ENCODE data around the gene PRM3. TPM values are rescaled to one million over a fixed set of nuclear protein-coding genes. Genes with fewer than 3 reads are reported as not detected.

PRM3 gene
- total RNA-seq, 1 donor = not detected

- no peaks in the 10 kb centered on the region for H3K36me3 ChIP-seq (ENCODE audit: insufficient read depth, low read length)
- no peak overlapping the region for H3K4me3 ChIP-seq (ENCODE audit: insufficient read depth, low read length)
- H3K27me3 ChIP-seq (ENCODE audit: insufficient read depth, low read length) = peaks cover 14% of the 10 kb centered on the region
- peak; percentile 55 for DNase-seq (ENCODE audit: insufficient read length, low spot score, missing footprints)
- H3K9me3 ChIP-seq (ENCODE audit: low read depth, low read length) = no peaks in the 10 kb centered on the region
- no peak for TF ChIP-seq CTCF (IDR thresholded peaks at IDR 0.05; ENCODE audit: extremely low read depth, low read depth, low read length)
- no peaks in the 10 kb centered on the region for H3K79me2 ChIP-seq (ENCODE audit: insufficient read depth, low read length)
- no peak overlapping the region for H2AFZ ChIP-seq (ENCODE audit: low read length)
- no peak overlapping the region for H3K4me2 ChIP-seq (ENCODE audit: insufficient read depth, low read length)
- H3K4me1 ChIP-seq (ENCODE audit: insufficient read depth, low read length) = no peaks in the 10 kb centered on the region
- no peak overlapping the region for H3K27ac ChIP-seq (ENCODE audit: low read depth, low read length)
- H4K20me1 ChIP-seq (ENCODE audit: insufficient read depth, low read length) = no peaks in the 10 kb centered on the region
Measured at GRCh38 chr16:11285842-11286241, 12.4 kb upstream of the PRM3 start.

- no peak for TF ChIP-seq CTCF (IDR thresholded peaks at IDR 0.05; ENCODE audit: extremely low read depth, low read depth, low read length)
- Histone ChIP-seq H3K4me3 (ENCODE audit: insufficient read depth, low read length) (no peak overlapping the region), H3K4me1 (ENCODE audit: insufficient read depth, low read length) (no peaks in the 10 kb centered on the region), H4K20me1 (ENCODE audit: insufficient read depth, low read length) (no peaks in the 10 kb centered on the region), H2AFZ (ENCODE audit: low read length) (no peak overlapping the region), H3K9me3 (ENCODE audit: low read depth, low read length) (no peaks in the 10 kb centered on the region), H3K79me2 (ENCODE audit: insufficient read depth, low read length) (no peaks in the 10 kb centered on the region), H3K27me3 (ENCODE audit: insufficient read depth, low read length) (peaks cover 6% of the 10 kb centered on the region), H3K36me3 (ENCODE audit: insufficient read depth, low read length) (no peaks in the 10 kb centered on the region), H3K27ac (ENCODE audit: low read depth, low read length) (no peak overlapping the region), H3K4me2 (ENCODE audit: insufficient read depth, low read length) (no peak overlapping the region)
- DNase-seq (ENCODE audit: insufficient read length, low spot score, missing footprints) = peak; percentile 14
Measured at GRCh38 chr16:11283820-11284248, 10.4 kb upstream of the PRM3 start.

GRCh38 chr16:11280616-11281522, 7.4 kb upstream of the PRM3 start, which contains the start of gene PRM1:
Gene PRM1 (minus strand): TSS chr16:11281330. CDS start chr16:11281238, 92 bp downstream.
- H3K36me3 ChIP-seq (ENCODE audit: insufficient read depth, low read length) = no peaks in the 10 kb centered on the region
- H3K27me3 ChIP-seq (ENCODE audit: insufficient read depth, low read length) = peaks cover 2% of the 10 kb centered on the region
- no peaks in the 10 kb centered on the region for H3K4me1 ChIP-seq (ENCODE audit: insufficient read depth, low read length)
- H3K27ac ChIP-seq (ENCODE audit: low read depth, low read length) = no peak within 1 kb of the TSS
- DNase-seq (ENCODE audit: insufficient read length, low spot score, missing footprints) = peak; percentile 26
- no peaks in the 10 kb centered on the region for H3K79me2 ChIP-seq (ENCODE audit: insufficient read depth, low read length)
- no peaks in the 10 kb centered on the region for H3K9me3 ChIP-seq (ENCODE audit: low read depth, low read length)
- H2AFZ ChIP-seq (ENCODE audit: low read length) = no peak within 1 kb of the TSS
- no peaks in the 10 kb centered on the region for H4K20me1 ChIP-seq (ENCODE audit: insufficient read depth, low read length)
- no peak within 1 kb of the TSS for H3K4me2 ChIP-seq (ENCODE audit: insufficient read depth, low read length)
- H3K4me3 ChIP-seq (ENCODE audit: insufficient read depth, low read length) = no peak within 1 kb of the TSS
- TF ChIP-seq CTCF (IDR thresholded peaks at IDR 0.05; ENCODE audit: extremely low read depth, low read depth, low read length) = no peak
